COR-L47 (cell line): ENCODE data around the gene TMTC2.
"Not testable (repeated sequence)": the region's sequence is repeated elsewhere in the genome, so short reads cannot be mapped to it uniquely, and the experiment has no call there.

Source experiments
- DNase-seq: peaks from one replicate; lab custom pipeline; 2025; lab: John Stamatoyannopoulos, UW

TMTC2 gene

GRCh38 chr12:82728710-82729109, 42.0 kb downstream of the TMTC2 start:
- no peak for DNase-seq

GRCh38 chr12:82730953-82731459, 44.3 kb downstream of the TMTC2 start:
- DNase-seq, result no peak

GRCh38 chr12:82740129-82741000, 53.7 kb downstream of the TMTC2 start:
- no peak for DNase-seq

GRCh38 chr12:82745063-82745674, 58.5 kb downstream of the TMTC2 start:
- DNase-seq, result no peak

GRCh38 chr12:82745807-82746206, 59.1 kb downstream of the TMTC2 start:
- DNase-seq, result no peak

GRCh38 chr12:82746668-82747067, 60.0 kb downstream of the TMTC2 start:
- DNase-seq, result no peak

- DNase-seq, result no peak
Measured at GRCh38 chr12:82749015-82749414, 62.3 kb downstream of the TMTC2 start.

GRCh38 chr12:82754856-82755255, 68.2 kb downstream of the TMTC2 start:
- no peak for DNase-seq

- peak; percentile 29 for DNase-seq
Measured at GRCh38 chr12:82756303-82756702, 69.6 kb downstream of the TMTC2 start.

- DNase-seq, result no peak
Measured at GRCh38 chr12:82757059-82757458, 70.4 kb downstream of the TMTC2 start.

- no peak for DNase-seq
Measured at GRCh38 chr12:82757656-82758055, 71.0 kb downstream of the TMTC2 start.

GRCh38 chr12:82758749-82759330, 72.1 kb downstream of the TMTC2 start:
- DNase-seq, result no peak

- DNase-seq, result no peak
Measured at GRCh38 chr12:82760423-82760822, 73.7 kb downstream of the TMTC2 start.

GRCh38 chr12:82765206-82765605, 78.5 kb downstream of the TMTC2 start:
- not testable (repeated sequence) for DNase-seq

GRCh38 chr12:82765971-82766705, 79.4 kb downstream of the TMTC2 start:
- DNase-seq, result no peak

GRCh38 chr12:82774666-82775065, 88.0 kb downstream of the TMTC2 start:
- DNase-seq, result no peak

- no peak for DNase-seq
Measured at GRCh38 chr12:82780517-82780916, 93.8 kb downstream of the TMTC2 start.

GRCh38 chr12:82781309-82781997, 94.7 kb downstream of the TMTC2 start:
- DNase-seq, result no peak

GRCh38 chr12:82783435-82783834, 96.7 kb downstream of the TMTC2 start:
- no peak for DNase-seq

GRCh38 chr12:82787016-82787415, 100.3 kb downstream of the TMTC2 start:
- no peak for DNase-seq

- no peak for DNase-seq
Measured at GRCh38 chr12:82788594-82788993, 101.9 kb downstream of the TMTC2 start.

GRCh38 chr12:82789674-82790073, 103.0 kb downstream of the TMTC2 start:
- DNase-seq, result no peak
